HepG2 (cell line): ENCODE measurements around the gene FIBCD1. TPM values are rescaled to one million over a fixed set of nuclear protein-coding genes. Genes with fewer than 3 reads are reported as not detected.

Source experiments
- ATAC-seq: fragments of 200-7000 bp; cut with Tn5 transposase; 3 replicates; pipeline ENCODE4 v1.9.1; 2020; ENCODE audit warnings: mild to moderate bottlenecking, moderate library complexity
- BruUV-seq: library from RNA; stranded (reverse); fragments of 400-500 nt; replicated peaks from 2 replicates; lab custom pipeline; 2021; lab: Mats Ljungman, UMichigan
- CTCF ChIA-PET: fragments of 300-600 bp; formaldehyde crosslinking; extraction: SDS; loops from one replicate; lab custom pipeline; 2021; ENCODE audit warnings: low total read pairs, inconsistent platforms, low intra/inter-chr PET ratio; lab: Yijun Ruan, JAX
- POLR2A ChIA-PET: fragments of 350-600 bp; sonication (Branson Sonifier 250); formaldehyde crosslinking; loops from one replicate; lab custom pipeline; 2020; ENCODE audit warnings: antibody characterized with exemption, inconsistent platforms; lab: Yijun Ruan, JAX
- DNase-seq: peaks from one replicate; pipeline ENCODE4 v3.0.0-alpha.2; 2015; ENCODE audit warnings: low spot score
- FAIRE-seq: peaks from 3 replicates; lab custom pipeline; 2011; peaks lifted over from hg19 to GRCh38; lab: Jason Lieb, UNC
- H2AFZ ChIP-seq: one replicate; pipeline ENCODE4 v1.6.1; 2011; ENCODE audit warnings: low read length, inconsistent platforms
- H3K27ac ChIP-seq: fragments of 300-600 bp; 3 replicates; pipeline ENCODE4 v1.8.0; 2011; ENCODE audit warnings: mixed run types, mild to moderate bottlenecking, mixed read lengths, low read length, inconsistent platforms; ENCODE audit not compliant: insufficient read depth; ENCODE audit errors: extremely low read length
- H3K27me3 ChIP-seq, 2 experiments: fragments of 200-600 bp in 1 of 2; 2 replicates in 1 of 2; 3 replicates in 1 of 2; pipeline versions ENCODE4 v1.6.0 to v1.8.0; 2011; ENCODE audit warnings: low read length in 2 of 2, mild to moderate bottlenecking in 2 of 2, moderate library complexity in 2 of 2, inconsistent platforms in 1 of 2; ENCODE audit not compliant: insufficient read depth in 2 of 2, control insufficient read depth in 1 of 2
- H3K36me3 ChIP-seq, 2 experiments: fragments of 200-600 bp in 1 of 2; replicated peaks in 1 of 2; 2 replicates in 1 of 2; 3 replicates in 1 of 2; pipeline versions ENCODE4 v1.5.1 to v1.8.0; 2011; ENCODE audit warnings: low read length in 2 of 2, inconsistent platforms in 1 of 2; ENCODE audit not compliant: insufficient read depth in 2 of 2, control insufficient read depth in 1 of 2
- H3K4me1 ChIP-seq: 2 replicates; pipeline ENCODE4 v1.5.1; 2012; ENCODE audit warnings: low read length, inconsistent platforms; ENCODE audit not compliant: insufficient read depth
- H3K4me2 ChIP-seq: 2 replicates; pipeline ENCODE4 v1.6.0; 2011; ENCODE audit warnings: low read depth, low read length, inconsistent platforms
- H3K4me3 ChIP-seq, 3 experiments: fragments of 200-600 bp in 1 of 3; sonication (generic), shearing (Covaris generic) in 1 of 3; replicated peaks in 1 of 3; 2 replicates each; pipeline ENCODE4 v1.5.1; 2011 to 2016; ENCODE audit warnings: low read length in 3 of 3, inconsistent platforms in 2 of 3, low read depth in 2 of 3, mild to moderate bottlenecking in 2 of 3, control low read depth in 1 of 3, mixed read lengths in 1 of 3; ENCODE audit not compliant: insufficient read depth in 1 of 3
- H3K79me2 ChIP-seq: one replicate; pipeline ENCODE4 v1.6.1; 2011; ENCODE audit warnings: low read length, inconsistent platforms; ENCODE audit not compliant: insufficient read depth
- H3K9ac ChIP-seq: 2 replicates; pipeline ENCODE4 v1.6.0; 2011; ENCODE audit warnings: mild to moderate bottlenecking, low read depth, low read length, inconsistent platforms; ENCODE audit not compliant: insufficient read depth
- H3K9me3 ChIP-seq: 2 replicates; pipeline ENCODE4 v1.5.1; 2012; ENCODE audit warnings: mild to moderate bottlenecking, low read length
- H4K20me1 ChIP-seq: 2 replicates; pipeline ENCODE4 v1.6.0; 2011; ENCODE audit warnings: inconsistent platforms, mild to moderate bottlenecking, low read length, moderate library complexity; ENCODE audit not compliant: insufficient read depth
- FOSL1 ChIP-seq: sonication (generic); formaldehyde crosslinking; IDR thresholded peaks from 2 replicates; pipeline ENCODE4 v1.9.0; 2021; ENCODE audit warnings: missing genetic modification reagents, borderline replicate concordance
- PATZ1 ChIP-seq: sonication (generic); formaldehyde crosslinking; IDR thresholded peaks from 2 replicates; pipeline ENCODE4 v1.4.0; 2020; ENCODE audit warnings: missing genetic modification reagents
- ZNF431 ChIP-seq: sonication (generic); formaldehyde crosslinking; IDR thresholded peaks from 2 replicates; pipeline ENCODE4 v1.9.0; 2022; ENCODE audit warnings: missing genetic modification reagents, low read depth, mild to moderate bottlenecking, borderline replicate concordance
- ZNF737 ChIP-seq: sonication (generic); formaldehyde crosslinking; IDR thresholded peaks from 2 replicates; pipeline ENCODE4 v1.5.0; 2020; ENCODE audit warnings: missing genetic modification reagents, mild to moderate bottlenecking, borderline replicate concordance
- WGBS: methylation state at CpG from one replicate; pipeline ENCODE4 v1.1.6; 2017; ENCODE audit warnings: low lambda C conversion rate; 5-methylcytosine and 5-hydroxymethylcytosine counted together
- in situ Hi-C: cut with HindIII; loops from 2 replicates; pipeline ENCODE4 v1.10.0; 2017; ENCODE audit warnings: low pct_unique_long_range_greater_than_20kb; ENCODE audit not compliant: extremely low pct_ligation_motif_present
- intact Hi-C: fragments of 100-400 bp; cut with micrococcal nuclease; formaldehyde crosslinking; loops from one replicate; pipeline ENCODE4 v1.10.0; 2022; ENCODE audit not compliant: unreplicated experiment
- polyA plus RNA-seq, 8 experiments: library from polyadenylated mRNA; depleted of rRNA in 3 of 8; stranded (reverse) in 7 of 8; unstranded in 1 of 8; fragments of >200 nt; fragmentation: Illumina TruSeq in 4 of 8; extraction: Trizol in 4 of 8; gene quantifications; 2 replicates each; pipeline versions ENCODE4 v1.2.1 to v1.2.3, GENCODE V29; 2011 to 2016; ENCODE audit warnings: low read depth in 4 of 8, missing spikeins in 1 of 8, mixed read lengths in 1 of 8; ENCODE audit not compliant: insufficient read depth in 1 of 8
- total RNA-seq, 5 experiments: library from RNA; depleted of rRNA; stranded (reverse); fragments of >200 nt; fragmentation: Illumina TruSeq; extraction: Trizol; gene quantifications; 2 replicates each; pipeline ENCODE4 v1.2.3, GENCODE V29; 2016; ENCODE audit warnings: low read depth in 1 of 5

The FIBCD1 gene
- total and polyA plus RNA-seq, 2 of the 13 experiments (the other 11 are each of a cell fraction or from before 2014, with no cell fraction given): 0.55 to 0.89 TPM

GRCh38 chr9:130934246-130934645 lies 4.8 kb downstream of the FIBCD1 start (continued):
- TF ChIP-seq ZNF737 (CRISPR knock-in tag): no peak
- no peak for TF ChIP-seq ZNF431 (CRISPR knock-in tag)

- ChIA-PET POLR2A (interaction anchor here (0.6 kb wide), 1 partner anchor 21 kb away, joined by 3 read pairs; no protein-coding TSS in a partner anchor), CTCF (no interaction called here)
- no peak for ATAC-seq
- in situ Hi-C loops: no loop called here
- FAIRE-seq: no peak
- no peaks in the 10 kb centered on the region for H3K36me3 ChIP-seq
- no peak overlapping the region for H2AFZ ChIP-seq
- no peaks in the 10 kb centered on the region for H3K79me2 ChIP-seq
- no peak for DNase-seq
- H3K9me3 ChIP-seq: no peaks in the 10 kb centered on the region
- peaks cover 17 to 96% of the 10 kb centered on the region in 2 experiments for H3K27me3 ChIP-seq
- WGBS: 23% methylated on average over 9 of the region's 26 CpGs
- no peak overlapping the region; the same call in 1 of the 2 replicates for H3K4me2 ChIP-seq
- intact Hi-C loops: no loop called here
- no TSS peak for BruUV-seq
- H3K27ac ChIP-seq: no peak overlapping the region
- H4K20me1 ChIP-seq: no peaks in the 10 kb centered on the region
- H3K9ac ChIP-seq: no peak overlapping the region
- TF ChIP-seq FOSL1: no peak
- TF ChIP-seq PATZ1: 0 out of 2 replicates have a peak, but pooled peaks have one; percentile 5
- no peak overlapping the region for H3K4me3 ChIP-seq
- peaks cover 51% of the 10 kb centered on the region for H3K4me1 ChIP-seq
Measured at GRCh38 chr9:130933114-130934046, 5.7 kb downstream of the FIBCD1 start.
